ENCODE data around the gene ZNF592.
A peak's percentile ranks its signal among the peaks of the same experiment; 100 is the strongest.

The ZNF592 gene

GRCh38 chr15:84703808-84704207 is 44.6 kb upstream of the ZNF592 start:
- H3K4me2 ChIP-seq (ENCODE audit: low read length) = no peak overlapping the region
- H3K27ac ChIP-seq (ENCODE audit: low read depth, low read length, poor library complexity, severe bottlenecking) = no peak overlapping the region
- H3K4me3 ChIP-seq (ENCODE audit: low read depth, low read length, poor library complexity, severe bottlenecking) = no peak overlapping the region
- H4K20me1 ChIP-seq (ENCODE audit: insufficient read depth, low read length) = no peaks in the 10 kb centered on the region
- peaks cover 66% of the 10 kb centered on the region for H3K79me2 ChIP-seq (ENCODE audit: insufficient read depth, low read length)
- H3K9me3 ChIP-seq (ENCODE audit: low read length) = no peaks in the 10 kb centered on the region
- no peak overlapping the region for H2AFZ ChIP-seq (ENCODE audit: low read length)
- no peak overlapping the region for H3K9ac ChIP-seq (ENCODE audit: low read length)
- peaks cover 6% of the 10 kb centered on the region; the same call in 1 of the 2 replicates for H3K36me3 ChIP-seq (ENCODE audit: insufficient read depth, low read length)
- H3K27me3 ChIP-seq (ENCODE audit: insufficient read depth, low read length) = no peaks in the 10 kb centered on the region
- TF ChIP-seq CTCF (IDR thresholded peaks at IDR 0.05; ENCODE audit: low read length) (no peak), EZH2 (IDR thresholded peaks at IDR 0.05; ENCODE audit: borderline replicate concordance, low read length) (no peak)
- H3K9me2 ChIP-seq (ENCODE audit: low read depth, low read length) = no peaks in the 10 kb centered on the region
- peaks cover 22% of the 10 kb centered on the region for H3K4me1 ChIP-seq (ENCODE audit: insufficient read depth, low read length, severe bottlenecking)
- H3F3A ChIP-seq (ENCODE audit: insufficient read depth, low read length) = no peaks in the 10 kb centered on the region

GRCh38 chr15:84714372-84714771 is 34.0 kb upstream of the ZNF592 start:
- Histone ChIP-seq H3K27me3 (ENCODE audit: insufficient read depth, low read length) (no peaks in the 10 kb centered on the region), H3F3A (ENCODE audit: insufficient read depth, low read length) (no peaks in the 10 kb centered on the region), H3K9me2 (ENCODE audit: low read depth, low read length) (no peaks in the 10 kb centered on the region), H3K79me2 (ENCODE audit: insufficient read depth, low read length) (peaks cover 36% of the 10 kb centered on the region), H3K36me3 (ENCODE audit: insufficient read depth, low read length) (peaks cover 9% of the 10 kb centered on the region; the same call in 1 of the 2 replicates), H3K4me1 (ENCODE audit: insufficient read depth, low read length, severe bottlenecking) (peaks cover 20% of the 10 kb centered on the region), H3K27ac (ENCODE audit: low read depth, low read length, poor library complexity, severe bottlenecking) (no peak overlapping the region), H3K4me2 (ENCODE audit: low read length) (peak overlapping the region; percentile 71), H3K9ac (ENCODE audit: low read length) (peak overlapping the region; percentile 80), H2AFZ (ENCODE audit: low read length) (no peak overlapping the region), H4K20me1 (ENCODE audit: insufficient read depth, low read length) (no peaks in the 10 kb centered on the region), H3K4me3 (ENCODE audit: low read depth, low read length, poor library complexity, severe bottlenecking) (peak overlapping the region; percentile 80), H3K9me3 (ENCODE audit: low read length) (no peaks in the 10 kb centered on the region)
- TF ChIP-seq CTCF (IDR thresholded peaks at IDR 0.05; ENCODE audit: low read length) (no peak), EZH2 (IDR thresholded peaks at IDR 0.05; ENCODE audit: borderline replicate concordance, low read length) (no peak)

- H3K9me3 ChIP-seq (ENCODE audit: low read length) = no peaks in the 10 kb centered on the region
- peak overlapping the region; percentile 71 for H3K4me2 ChIP-seq (ENCODE audit: low read length)
- peaks cover 36% of the 10 kb centered on the region for H3K79me2 ChIP-seq (ENCODE audit: insufficient read depth, low read length)
- peak overlapping the region; percentile 80 for H3K9ac ChIP-seq (ENCODE audit: low read length)
- peak overlapping the region; percentile 80 for H3K4me3 ChIP-seq (ENCODE audit: low read depth, low read length, poor library complexity, severe bottlenecking)
- peaks cover 9% of the 10 kb centered on the region; the same call in 1 of the 2 replicates for H3K36me3 ChIP-seq (ENCODE audit: insufficient read depth, low read length)
- TF ChIP-seq CTCF (IDR thresholded peaks at IDR 0.05; ENCODE audit: low read length) (no peak), EZH2 (IDR thresholded peaks at IDR 0.05; ENCODE audit: borderline replicate concordance, low read length) (no peak)
- no peaks in the 10 kb centered on the region for H3K9me2 ChIP-seq (ENCODE audit: low read depth, low read length)
- H2AFZ ChIP-seq (ENCODE audit: low read length) = no peak overlapping the region
- peaks cover 20% of the 10 kb centered on the region for H3K4me1 ChIP-seq (ENCODE audit: insufficient read depth, low read length, severe bottlenecking)
- no peaks in the 10 kb centered on the region for H4K20me1 ChIP-seq (ENCODE audit: insufficient read depth, low read length)
- no peak overlapping the region for H3K27ac ChIP-seq (ENCODE audit: low read depth, low read length, poor library complexity, severe bottlenecking)
- H3F3A ChIP-seq (ENCODE audit: insufficient read depth, low read length) = no peaks in the 10 kb centered on the region
- no peaks in the 10 kb centered on the region for H3K27me3 ChIP-seq (ENCODE audit: insufficient read depth, low read length)
Observed at GRCh38 chr15:84714821-84715220, 33.6 kb upstream of the ZNF592 start.

All from OCI-LY1 (cell line).